HG02852 (cell line): ENCODE results near the gene TUBA4B.
"Not testable (repeated sequence)": the region's sequence is repeated elsewhere in the genome, so short reads cannot be mapped to it uniquely, and the experiment has no call there.

ENCODE experiments used
- ATAC-seq: cut with Tn5 transposase; IDR thresholded peaks from one replicate; pipeline ENCODE4 v1.9.1; 2021; ENCODE audit warnings: mild to moderate bottlenecking, moderate library complexity; ENCODE audit not compliant: unreplicated experiment

TUBA4B gene

DNA sequence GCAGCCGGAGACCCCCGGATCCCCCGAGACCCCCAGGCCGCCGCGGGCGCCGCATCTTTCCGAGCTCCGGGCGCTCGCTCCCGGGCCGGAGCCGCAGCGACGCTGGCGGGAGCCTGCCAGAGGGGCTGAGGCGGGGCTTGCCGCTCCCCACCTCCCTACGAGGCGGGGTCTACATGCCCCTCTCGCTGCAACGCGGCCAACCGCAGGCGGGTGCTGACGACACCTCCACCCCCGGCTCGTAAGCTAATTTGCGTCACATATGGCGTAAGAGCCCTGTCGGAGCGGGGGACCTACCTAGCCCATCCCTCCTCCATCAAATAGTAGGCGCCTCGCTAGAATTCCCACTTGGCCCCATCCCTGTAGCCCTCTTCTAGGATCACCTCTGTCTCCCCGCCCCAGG is 56.2 kb downstream of the TUBA4B start, which contains the start of gene PTPRN:
PTPRN (minus strand) TSS at position 124 of the 400 bp plus-strand sequence; CDS start at position 55, 69 bp downstream.
- no peak for ATAC-seq

DNA sequence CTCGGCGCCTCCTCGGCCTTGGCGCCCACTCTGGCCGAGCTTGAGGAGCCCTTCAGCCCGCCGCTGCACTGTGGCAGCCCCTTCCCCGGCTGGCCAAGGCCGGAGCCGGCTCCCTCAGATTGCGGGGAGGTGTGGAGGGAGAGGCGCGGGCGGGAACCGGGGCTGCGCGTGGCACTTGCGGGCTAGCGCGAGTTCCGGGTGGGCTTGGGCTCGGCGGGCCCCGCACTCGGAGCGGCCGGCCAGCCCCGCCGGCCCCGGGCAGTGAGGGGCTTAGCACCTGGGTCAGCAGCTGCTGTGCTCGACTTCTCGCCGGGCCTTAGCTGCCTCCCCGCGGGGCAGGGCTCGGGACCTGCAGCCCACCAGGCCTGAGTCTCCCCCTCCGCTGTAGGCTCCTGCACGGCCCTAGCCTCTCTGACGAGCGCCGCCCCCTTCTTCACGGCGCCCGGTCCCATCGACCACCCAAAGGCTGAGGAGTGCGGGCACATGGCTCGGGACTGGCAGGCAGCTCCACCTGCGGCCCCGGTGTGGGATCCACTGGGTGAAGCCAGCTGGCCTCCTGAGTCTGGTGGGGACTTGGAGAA is 59.7 kb downstream of the TUBA4B start:
- not testable (repeated sequence) for ATAC-seq

GRCh38 chr2:219314804-219315468 is 61.9 kb downstream of the TUBA4B start:
- ATAC-seq: no peak
